Esophagus mucosa (tissue), 1 donor: Measurements from ENCODE around the gene ATOSB. TPM values are rescaled to one million over a fixed set of nuclear protein-coding genes. Genes with fewer than 3 reads are reported as not detected.
A peak's percentile ranks its signal among the peaks of the same experiment; 100 is the strongest.
"Not testable (repeated sequence)": the region's sequence is repeated elsewhere in the genome, so short reads cannot be mapped to it uniquely, and the experiment has no call there.

ENCODE experiments used
- ATAC-seq: fragments of 200-7000 bp; cut with Tn5 transposase; one replicate; pipeline ENCODE4 v1.9.1; 2020
- total RNA-seq: library from RNA; stranded (reverse); gene quantifications from one replicate; pipeline ENCODE4 v1.2.4, GENCODE V29; 2023
- donor health status: DM: yes; HTN: yes; CAD: no.

The ATOSB gene
- total RNA-seq: 22.7 TPM

GRCh38 chr9:35115680-35116538 lies at the start of gene ATOSB:
ATOSB (minus strand) TSS chr9:35115862; CDS start chr9:35108274, 7,588 bp downstream.
- ATAC-seq: peak; percentile 71

- no peak for ATAC-seq
Observed at GRCh38 chr9:35164711-35165110, 49.0 kb upstream of the ATOSB start.

GRCh38 chr9:35163413-35163812 lies 47.8 kb upstream of the ATOSB start:
- ATAC-seq: no peak

GRCh38 chr9:35162605-35163315 lies 47.1 kb upstream of the ATOSB start:
- no peak for ATAC-seq

GRCh38 chr9:35161713-35162604 lies 46.3 kb upstream of the ATOSB start, which contains the start of gene UNC13B:
UNC13B (plus strand) TSS chr9:35162009; CDS start chr9:35162284, 275 bp downstream.
- peak; percentile 99 for ATAC-seq

- no peak for ATAC-seq
Observed at GRCh38 chr9:35158501-35159280, 43.0 kb upstream of the ATOSB start.

- ATAC-seq: not testable (repeated sequence)
Observed at GRCh38 chr9:35157836-35158235, 42.2 kb upstream of the ATOSB start.

- no peak for ATAC-seq
Observed at GRCh38 chr9:35156781-35157180, 41.1 kb upstream of the ATOSB start.

- peak; percentile 86 for ATAC-seq
Observed at GRCh38 chr9:35152926-35153325, 37.3 kb upstream of the ATOSB start.

- not testable (repeated sequence) for ATAC-seq
Observed at GRCh38 chr9:35147941-35148563, 32.4 kb upstream of the ATOSB start.

GRCh38 chr9:35142037-35142436 lies 26.4 kb upstream of the ATOSB start:
- ATAC-seq: no peak

GRCh38 chr9:35140093-35140492 lies 24.4 kb upstream of the ATOSB start:
- no peak for ATAC-seq

- ATAC-seq: no peak
Observed at GRCh38 chr9:35136866-35137265, 21.2 kb upstream of the ATOSB start.

- no peak for ATAC-seq
Observed at GRCh38 chr9:35135988-35136387, 20.3 kb upstream of the ATOSB start.

- ATAC-seq: no peak
Observed at GRCh38 chr9:35134920-35135319, 19.3 kb upstream of the ATOSB start.

GRCh38 chr9:35116898-35117551 lies 1.4 kb upstream of the ATOSB start:
- ATAC-seq: peak; percentile 66

- ATAC-seq: no peak
Observed at GRCh38 chr9:35116539-35116897, 856 bp upstream of the ATOSB start.

- no peak for ATAC-seq
Observed at GRCh38 chr9:35114840-35115628, 628 bp downstream of the ATOSB start.

- peak; percentile 53 for ATAC-seq
Observed at GRCh38 chr9:35114113-35114839, 1.4 kb downstream of the ATOSB start.
